RPMI7951 (cell line): ENCODE measurements around the gene IKZF1. TPM values are rescaled to one million over a fixed set of nuclear protein-coding genes. Genes with fewer than 3 reads are reported as not detected.

Experiments
- DNase-seq: peaks from one replicate; pipeline ENCODE4 v3.0.0-alpha.2; 2012; ENCODE audit warnings: low read depth
- total RNA-seq: library from RNA; depleted of rRNA; stranded (reverse); fragments of >200 nt; shearing (Covaris generic); gene quantifications from 2 replicates; pipeline ENCODE4 v1.2.3, GENCODE V29; 2014

The IKZF1 gene
- total RNA-seq, 1 experiment from 2014 or later = not detected

DNA sequence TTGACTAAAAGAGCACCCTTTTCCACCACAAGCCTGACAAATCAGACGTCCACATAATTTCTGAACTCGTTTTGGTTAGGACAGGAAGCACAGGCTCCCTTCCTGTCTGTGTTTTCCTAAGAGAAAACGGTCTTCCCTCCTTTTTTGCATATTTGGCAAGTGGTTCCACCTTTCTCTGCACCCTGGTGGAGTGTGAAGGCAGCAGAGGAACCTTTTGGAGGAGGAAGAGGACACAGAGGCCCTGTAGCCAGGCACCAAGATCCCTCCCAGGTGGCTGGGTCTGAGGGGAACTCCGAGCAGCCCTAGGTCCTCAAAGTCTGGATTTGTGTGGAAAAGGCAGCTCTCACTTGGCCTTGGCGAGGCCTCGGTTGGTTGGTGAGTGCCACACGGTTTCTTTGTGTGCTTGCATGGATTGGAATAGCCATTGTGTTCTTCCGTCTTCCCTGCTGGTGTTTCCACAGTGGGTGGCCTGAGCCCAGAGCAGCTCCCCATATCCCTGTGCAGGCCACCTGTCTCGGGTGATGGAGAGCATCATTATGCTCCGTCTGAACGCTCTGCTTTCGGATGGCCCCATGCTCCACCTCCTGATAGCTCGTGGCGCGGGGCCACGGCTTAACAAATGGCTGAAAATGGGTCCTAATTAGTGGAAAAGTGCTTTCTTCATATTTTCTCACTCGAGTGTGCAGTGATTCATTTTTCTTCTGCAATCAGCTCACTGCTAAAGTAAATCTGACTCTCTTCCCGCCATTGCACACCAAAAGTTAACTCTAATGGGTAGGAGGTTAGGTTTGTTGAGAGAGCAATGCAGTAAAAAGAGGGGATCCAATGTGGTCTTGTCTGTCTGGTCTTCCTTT is 4.2 kb downstream of the IKZF1 start:
- DNase-seq = no peak

DNA sequence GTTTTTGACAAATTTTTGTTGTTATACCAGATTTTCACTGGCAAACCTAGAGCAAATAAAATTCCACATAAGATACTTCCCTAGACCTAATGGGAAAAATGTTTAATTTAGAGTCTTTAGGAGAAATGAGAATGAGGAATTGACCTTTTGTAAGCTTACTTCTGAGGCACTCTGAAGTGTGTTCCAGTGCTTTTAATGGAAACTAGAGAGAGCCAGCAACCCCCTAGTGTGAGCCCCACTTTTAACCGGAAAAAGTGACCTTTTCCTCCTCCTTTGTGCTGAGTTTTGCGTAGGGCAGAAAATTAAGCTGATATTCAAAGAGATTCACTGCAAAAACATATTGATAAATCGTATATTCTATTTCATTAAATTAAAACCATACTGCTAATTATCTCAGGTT is 5.2 kb downstream of the IKZF1 start:
- no peak for DNase-seq

DNA sequence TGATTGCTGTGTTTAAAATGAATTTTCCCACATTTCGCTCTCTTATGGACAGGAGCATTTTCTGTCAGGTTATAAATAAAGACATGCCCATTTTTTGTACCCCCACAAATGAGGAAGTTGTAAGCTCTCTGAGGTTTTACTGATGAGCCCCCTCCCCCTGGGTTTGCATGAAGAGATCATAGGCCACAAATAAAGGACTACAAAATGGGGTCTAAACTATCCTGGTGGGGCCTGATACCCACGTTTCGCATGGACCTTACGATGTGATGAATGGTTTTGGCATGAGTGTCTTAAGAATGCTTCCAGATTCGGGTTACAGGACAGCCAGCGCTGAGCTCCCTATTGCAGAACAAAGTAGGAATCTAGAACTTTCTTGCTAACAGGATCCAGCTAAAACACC is 5.8 kb downstream of the IKZF1 start:
- DNase-seq = no peak

DNA sequence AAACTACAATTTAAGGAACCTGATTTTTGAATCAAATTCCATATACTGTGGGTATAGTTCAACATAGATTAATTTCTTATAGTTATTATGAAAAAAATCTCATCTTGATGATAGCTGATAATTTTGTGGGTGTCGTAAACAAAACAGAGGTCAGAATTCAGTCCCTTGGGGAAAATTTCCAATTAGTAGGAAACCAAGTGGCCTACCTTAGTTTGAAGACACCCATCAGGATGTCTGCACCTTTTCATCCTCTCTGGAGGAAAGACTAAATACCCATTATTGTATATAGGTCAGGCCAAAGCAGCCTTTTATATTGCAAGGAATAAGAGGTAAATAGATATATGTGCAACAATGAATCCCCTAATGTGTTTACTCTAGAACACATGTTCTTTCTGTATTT is 6.4 kb downstream of the IKZF1 start:
- DNase-seq = no peak

DNA sequence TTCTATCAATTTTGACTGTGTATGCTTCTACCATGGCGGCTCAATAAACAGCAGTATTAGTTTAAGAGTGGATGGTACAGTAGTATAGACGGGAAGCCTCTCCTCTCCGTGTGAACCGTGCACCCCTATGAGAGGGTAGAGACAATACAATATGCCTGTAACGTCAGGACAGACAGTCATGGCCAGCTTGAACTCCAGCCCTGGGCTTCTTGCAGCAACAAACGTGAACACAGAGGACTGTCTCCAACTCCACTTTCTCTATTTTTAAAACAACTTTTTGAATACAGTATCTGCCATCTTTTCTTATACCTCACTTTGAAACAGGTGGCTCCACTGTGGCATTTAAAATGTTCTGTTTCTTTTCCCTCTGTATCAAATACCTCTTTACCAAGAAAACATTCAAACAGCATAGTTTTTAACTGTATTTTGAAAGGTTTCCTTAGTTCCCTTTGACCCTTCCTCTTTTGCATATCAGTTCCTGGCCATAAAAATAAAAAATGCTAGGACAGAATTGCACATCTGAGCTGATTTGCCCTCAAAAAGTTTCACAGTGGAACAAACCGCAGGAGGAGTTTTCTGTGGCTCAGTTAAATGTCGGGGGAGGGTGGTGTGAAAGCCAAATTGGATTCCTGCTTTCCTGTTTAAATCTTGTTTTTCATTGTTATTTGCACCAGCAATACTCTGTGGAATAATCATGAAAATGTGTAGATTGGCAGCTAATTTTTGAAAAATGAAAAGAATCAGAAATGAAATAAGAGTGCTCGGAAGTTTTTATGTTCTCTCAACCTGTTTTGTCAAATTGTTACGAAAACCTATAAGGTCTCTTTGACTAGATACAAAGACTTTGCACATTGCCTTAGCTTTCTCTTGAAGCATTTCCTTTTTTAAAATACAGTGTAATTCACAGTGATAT is 8.0 kb downstream of the IKZF1 start:
- no peak for DNase-seq

DNA sequence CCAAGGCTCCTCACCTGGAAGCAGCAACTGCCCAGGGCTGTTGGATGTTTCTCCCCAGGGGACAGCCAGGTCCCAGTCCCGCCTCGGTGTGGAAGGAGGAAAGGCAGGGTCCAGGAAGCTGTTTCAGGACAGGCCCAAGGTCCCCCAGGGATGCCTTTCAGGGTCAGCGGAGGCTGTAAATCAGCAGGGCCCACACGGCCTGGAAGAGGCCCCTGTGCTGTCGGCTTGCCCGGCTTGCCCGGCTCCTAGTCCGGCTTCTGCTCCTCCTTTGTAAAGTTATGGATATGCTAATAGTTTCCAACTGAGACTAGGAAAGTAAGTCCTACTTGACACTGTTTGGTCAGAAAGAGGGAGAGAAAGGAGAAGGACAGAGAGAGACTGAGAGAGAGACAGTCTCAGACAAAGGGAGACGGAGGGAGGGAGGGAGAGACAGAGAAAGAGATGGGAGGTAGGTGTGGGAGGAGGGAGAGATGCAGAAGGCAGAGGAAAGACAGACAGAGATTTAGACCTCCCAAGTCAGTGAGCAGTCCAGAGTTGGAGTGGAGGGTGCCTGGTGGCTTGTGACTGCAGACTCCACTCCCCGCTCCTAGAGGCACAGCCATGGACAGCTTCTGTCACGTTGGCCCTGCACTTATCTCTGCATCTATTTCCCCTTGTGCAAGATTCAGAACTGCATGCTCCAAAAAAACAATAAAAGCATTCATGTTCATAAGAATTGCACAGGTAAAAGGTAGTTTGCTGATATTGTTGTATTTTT is 10.5 kb downstream of the IKZF1 start:
- no peak for DNase-seq

DNA sequence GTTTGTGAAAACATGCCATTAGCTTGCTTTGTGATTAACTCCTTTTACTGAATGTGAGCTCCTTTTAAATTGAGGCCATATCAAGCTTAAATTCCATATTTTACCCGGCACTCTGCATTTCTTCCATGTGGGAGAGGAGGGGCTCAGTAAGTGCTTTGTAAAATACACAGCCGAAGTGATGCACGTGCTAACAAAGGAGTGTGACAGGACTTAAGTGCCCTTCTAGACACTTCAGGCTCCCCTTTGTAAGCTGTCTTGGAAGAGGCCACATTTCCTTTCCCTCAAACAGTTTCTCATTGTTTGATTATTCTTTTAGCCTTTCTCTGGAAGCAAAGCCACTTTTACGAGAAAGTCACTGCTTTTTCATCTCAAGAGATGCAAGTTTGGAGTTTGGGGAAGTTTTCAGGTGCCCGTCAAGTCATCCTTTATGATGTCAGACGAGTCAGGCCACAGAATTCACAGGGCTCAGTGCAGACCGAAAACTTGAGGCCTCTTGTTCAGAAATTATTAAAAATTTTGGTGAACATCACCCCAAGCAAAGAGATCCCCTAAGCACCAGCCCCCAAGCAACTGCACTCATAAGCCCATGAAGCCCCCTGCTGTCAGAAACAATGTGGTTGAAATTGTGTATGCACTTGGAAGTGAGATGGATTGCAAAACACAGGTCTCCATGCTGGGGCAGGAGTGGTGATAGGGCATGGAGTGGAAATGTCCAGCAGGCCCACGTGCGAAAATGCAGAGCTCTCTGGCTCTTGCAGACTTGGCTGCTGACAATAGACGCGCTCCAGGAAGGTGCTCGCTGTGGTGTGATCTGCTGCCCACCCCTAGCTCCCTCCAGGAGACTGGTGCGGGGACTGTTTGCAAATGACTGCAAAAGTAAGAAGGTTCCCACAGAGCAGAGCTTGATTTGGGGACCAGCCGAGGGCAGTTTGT is 11.5 kb downstream of the IKZF1 start:
- DNase-seq = no peak

DNA sequence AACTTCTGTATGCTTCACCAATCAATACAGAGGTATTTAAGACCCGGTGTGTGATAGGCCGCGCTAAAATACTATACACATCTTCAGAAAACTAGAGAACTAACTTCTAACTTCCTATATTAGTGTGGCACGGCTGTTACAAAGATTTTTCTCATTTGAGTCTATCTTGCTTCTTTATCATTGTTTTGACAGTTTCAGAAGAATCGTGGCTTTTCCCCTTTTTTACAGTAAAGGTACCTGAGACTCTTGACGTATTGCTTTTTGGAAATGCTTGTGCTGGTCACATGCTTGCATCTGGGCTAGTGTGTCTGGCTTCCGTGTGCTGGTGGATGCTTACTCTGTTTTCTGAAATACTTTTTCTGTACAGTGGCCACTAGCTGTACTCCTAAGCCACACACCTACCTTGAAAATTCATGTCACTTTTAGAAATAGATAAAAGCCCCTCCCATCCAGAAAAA is 12.7 kb downstream of the IKZF1 start:
- no peak for DNase-seq

DNA sequence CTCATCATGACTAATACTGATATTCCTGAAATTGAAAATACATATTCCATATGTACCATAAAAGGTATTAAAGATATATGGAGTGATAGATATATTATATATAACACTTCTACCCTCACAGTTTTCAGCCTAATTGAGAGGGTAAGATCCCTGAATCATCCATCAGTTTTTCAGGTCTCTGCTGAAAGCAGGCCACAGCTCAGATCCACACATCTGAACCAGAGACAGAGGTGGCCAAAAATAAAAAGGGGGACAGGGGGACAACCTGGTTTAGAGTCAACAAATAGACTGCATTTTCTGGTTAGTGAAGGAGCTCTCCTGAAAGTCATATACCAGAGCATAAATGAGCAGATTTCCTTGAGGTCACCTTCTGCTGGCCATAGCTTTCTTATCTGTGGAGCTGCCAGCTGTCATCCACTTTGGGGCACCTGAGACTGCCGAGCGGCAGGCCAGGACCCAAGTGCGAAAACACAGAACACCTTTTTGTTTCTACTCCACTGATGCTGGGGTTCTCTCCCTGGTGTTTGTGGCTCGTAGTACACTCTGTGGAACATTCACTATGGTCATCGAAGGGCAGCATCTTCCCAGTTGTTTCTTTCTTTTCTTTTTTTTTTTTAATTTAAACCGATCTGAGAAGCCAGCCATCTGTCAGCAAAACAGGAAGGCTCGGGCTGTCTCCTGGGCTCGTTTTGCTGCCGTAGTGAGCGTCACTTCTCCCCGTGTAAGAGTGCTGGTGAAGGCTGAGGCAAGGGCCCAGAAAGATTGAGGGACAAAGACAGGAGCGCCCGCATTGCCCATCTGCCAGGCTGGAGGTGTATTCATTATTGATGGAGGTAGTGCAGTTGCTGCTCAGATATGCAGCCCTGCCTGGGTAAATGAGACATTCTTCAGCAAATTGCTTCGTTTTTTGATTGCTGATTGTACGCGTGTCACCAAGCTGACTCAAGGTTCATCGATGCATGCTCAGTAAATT is 13.5 kb downstream of the IKZF1 start:
- no peak for DNase-seq

DNA sequence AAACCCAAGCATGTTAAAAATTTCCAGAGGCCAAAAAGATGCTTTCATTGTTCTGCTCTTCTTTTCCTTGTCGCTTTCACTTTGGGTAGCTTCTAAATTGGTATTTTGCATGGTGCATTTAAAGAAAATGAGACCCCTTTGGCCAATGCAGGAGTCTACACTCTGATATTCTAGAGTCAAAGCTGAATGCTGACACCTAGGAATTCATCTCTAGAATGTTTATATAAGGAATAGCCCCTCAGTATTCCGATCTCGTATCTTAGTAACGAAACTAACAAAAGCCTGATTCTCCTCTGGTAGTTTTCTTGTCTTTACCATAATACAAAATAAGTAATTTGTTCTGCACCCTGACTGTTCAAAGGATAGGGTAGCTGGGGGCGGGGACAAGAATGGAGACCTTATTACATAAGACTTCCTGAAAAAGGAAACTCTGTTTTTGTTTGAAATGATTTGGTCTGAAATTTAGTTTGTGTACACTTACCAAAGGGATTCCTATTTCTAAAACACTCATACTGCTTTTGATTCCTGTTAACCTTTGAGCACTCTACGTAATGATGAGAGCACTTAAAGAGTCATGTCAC is 17.1 kb downstream of the IKZF1 start:
- DNase-seq = no peak

DNA sequence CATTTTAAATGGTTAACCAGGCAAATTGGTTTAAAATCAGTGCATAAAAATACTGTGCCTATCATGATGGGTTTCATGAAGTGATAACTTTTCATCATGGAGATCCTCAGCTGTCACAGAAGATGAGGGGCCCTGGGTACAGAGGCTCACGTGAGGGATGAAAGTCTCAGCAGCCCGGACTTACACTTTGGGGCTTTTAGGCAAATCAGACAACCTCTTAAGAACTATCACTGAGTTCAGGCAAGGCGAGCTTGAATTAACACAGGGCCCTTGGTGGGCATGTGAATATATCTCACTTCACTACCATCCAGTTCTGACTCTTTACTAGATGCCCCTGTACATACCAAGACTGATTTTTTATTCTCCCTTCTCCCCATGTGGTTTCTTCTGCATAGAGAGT is 19.6 kb downstream of the IKZF1 start:
- DNase-seq = no peak

DNA sequence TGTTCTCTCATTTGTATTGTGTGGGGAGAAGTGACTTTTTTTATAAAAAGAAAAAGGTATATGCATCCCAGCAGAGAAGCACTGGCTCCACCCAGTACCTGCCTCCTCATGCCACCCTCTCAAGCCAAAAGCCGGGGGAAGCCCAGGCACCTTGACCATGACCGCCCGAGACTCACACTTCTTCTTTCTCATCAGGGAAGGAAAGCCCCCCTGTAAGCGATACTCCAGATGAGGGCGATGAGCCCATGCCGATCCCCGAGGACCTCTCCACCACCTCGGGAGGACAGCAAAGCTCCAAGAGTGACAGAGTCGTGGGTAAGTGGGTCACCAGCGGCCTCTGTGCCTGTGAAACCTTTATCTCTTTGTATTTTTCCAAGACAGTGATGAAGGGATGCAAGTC is 22.9 kb downstream of the IKZF1 start:
- no peak for DNase-seq

DNA sequence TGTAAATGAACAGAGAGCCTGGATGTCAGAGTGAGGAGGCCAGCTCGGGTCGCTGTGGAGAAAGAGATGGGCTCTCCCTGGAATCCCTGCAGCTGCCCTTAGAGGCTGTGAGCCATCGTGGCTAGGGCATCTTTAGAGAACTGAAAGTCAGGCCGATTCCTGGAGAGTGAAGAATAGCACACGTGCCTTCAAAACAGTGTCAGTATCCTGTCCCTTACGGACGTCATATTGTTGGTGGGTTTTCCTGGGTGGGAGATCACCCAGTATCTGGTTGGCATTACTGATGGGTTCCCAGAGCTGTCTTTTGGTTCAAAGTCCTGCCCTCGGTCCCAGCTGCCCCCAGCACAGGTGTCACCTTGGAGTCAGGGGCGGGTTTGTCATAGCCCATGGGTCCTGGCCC is 25.3 kb downstream of the IKZF1 start:
- DNase-seq = no peak

DNA sequence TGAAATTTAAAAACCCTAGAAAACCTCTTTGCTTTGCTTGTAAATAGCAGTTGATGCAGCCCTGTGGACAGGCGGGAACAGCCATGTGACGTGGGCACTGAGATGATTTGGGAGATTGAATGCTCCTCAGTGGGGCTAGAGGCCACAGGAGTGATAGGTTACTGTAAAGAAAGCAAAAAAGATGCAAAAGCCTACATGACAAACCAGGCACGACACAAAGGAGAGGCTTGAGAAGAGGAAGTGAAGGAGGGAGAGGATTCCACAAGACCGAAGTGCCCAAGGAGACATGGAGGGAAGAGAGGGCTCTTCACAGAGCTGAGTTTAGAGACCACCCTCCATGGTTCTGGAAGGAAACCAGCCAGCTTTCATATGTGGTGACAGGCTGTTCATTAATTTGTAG is 25.7 kb downstream of the IKZF1 start:
- DNase-seq = no peak

DNA sequence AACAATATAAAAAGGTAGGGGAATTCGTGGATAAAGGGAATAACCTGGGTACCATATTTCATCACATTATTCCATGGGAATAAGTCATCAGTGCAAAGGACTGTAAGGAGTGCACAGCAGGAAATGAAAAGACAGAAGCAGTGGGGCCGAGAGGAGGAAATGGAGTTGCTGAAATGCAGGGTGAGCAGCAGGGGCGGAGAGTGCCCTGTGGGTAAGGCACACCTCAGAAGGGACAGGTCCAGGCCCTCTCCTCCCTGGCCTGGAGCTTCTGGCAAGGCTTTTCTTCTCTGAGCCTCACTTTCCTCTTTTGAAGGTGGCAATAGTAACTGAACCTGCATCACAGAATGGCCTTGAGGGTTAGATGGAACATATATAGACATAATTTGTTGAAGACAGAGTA is 26.2 kb downstream of the IKZF1 start:
- DNase-seq = no peak

DNA sequence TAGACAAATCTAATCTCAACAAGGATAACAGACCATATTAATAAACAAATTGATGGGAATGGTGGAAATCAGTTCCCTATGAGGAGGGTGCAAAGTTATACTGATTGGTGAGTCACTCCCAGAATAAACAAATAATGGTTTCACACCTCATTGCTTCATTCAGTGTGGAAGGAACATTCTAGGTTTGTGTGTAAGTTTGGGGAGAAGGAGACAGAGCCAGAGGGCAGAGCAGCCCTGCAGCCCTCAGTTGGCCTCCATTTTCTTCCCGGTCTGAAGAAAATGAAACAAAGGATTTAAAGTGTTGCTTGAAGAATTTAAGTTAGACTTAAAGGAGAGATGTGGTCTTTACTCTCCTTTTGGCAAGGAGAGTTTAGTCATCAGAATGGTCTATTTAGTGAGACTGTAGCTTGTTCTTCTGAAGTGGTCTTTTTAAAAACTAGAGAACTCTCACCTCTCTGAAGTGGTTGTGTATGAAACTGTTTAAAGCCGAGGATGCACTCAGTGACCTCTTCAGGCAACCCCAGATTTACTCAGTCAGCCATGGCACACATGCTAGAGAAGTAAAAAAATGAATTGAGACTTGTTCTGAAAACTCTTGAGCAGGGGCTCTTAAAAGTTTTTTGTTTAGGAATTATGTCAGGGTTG is 27.2 kb downstream of the IKZF1 start:
- no peak for DNase-seq

DNA sequence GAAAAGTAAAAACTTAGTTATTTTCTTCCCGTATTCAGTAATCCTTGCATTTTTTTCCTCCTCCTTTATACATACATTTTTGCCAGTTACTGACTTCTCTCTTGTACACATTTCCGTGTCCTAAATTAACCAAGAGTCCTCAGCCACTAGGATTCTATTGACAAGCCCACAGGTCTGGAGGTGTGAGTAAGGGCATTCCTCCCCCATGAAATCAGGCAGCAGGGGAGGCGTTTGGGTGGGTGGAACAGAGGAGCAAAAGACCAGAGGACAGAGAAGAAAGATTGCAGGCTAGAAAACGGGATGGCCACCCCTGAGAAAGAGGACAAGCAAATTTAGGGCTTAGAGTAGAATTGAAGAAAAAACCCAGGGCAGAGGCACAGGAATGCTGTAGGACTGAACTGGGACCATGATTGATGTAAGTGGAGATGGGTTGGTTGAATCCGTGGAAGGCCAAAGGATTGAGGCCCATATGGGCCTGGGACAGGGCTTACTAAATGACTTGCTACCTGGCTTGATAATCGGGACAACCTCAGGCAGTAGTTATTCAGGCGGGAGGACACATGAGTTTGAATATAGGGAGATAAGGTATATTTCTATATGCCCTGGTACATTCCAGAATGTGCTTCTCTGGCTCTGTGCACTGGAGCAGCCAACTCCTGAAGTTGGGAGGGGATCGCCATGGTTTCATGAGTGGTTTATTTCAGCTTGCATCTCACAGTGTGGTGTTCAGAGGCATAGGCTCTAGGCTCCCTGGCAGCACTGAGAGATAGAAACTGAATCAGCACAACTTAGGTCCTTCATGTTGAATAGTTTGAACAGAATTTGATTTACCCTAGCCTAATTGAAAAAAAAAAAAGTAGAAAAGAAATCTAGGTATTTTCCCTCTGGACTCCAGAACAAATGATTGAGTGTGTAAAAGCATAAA is 28.0 kb downstream of the IKZF1 start:
- DNase-seq = no peak

DNA sequence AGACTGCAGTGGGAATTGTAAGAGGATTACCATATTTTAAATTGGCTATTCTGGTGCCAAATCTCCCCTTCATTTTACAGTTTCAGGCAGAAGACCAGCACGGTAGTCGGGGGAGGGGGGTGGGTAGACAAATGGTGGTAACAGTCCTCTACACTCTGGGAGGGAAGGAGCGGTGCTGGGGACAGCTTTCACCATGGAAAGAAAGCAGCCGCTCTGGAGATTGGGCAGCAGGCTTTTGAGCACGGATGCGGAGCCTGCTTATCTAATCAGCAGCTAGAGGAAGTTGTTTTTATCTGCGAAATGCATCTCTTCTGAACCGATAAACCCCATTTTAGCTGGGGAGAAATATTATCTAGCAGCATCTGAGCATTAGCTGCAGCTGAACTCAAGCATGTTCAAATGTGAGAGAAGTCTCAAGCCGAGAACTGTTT is 28.7 kb downstream of the IKZF1 start:
- no peak for DNase-seq
